Lower lobe of right lung (tissue), 2 donors: ENCODE measurements around the gene FHIT. TPM values are rescaled to one million over a fixed set of nuclear protein-coding genes. Genes with fewer than 3 reads are reported as not detected.
"Not testable (repeated sequence)": the region's sequence is repeated elsewhere in the genome, so short reads cannot be mapped to it uniquely, and the experiment has no call there.

Source experiments
- ATAC-seq, 2 donors: fragments of 200-7000 bp; cut with Tn5 transposase; one replicate each; pipeline ENCODE4 v1.9.1; 2020 to 2022; ENCODE audit warnings: mild to moderate bottlenecking in 2 of 2, moderate library complexity in 2 of 2
- DNase-seq: peaks from one replicate; pipeline ENCODE4 v3.0.0-alpha.2; 2020
- H3K27ac ChIP-seq: fragments of 200-600 bp; one replicate; pipeline ENCODE4 v1.8.0; 2022
- H3K27me3 ChIP-seq: fragments of 200-600 bp; one replicate; pipeline ENCODE4 v1.8.0; 2022; ENCODE audit warnings: low read depth
- H3K36me3 ChIP-seq: fragments of 200-600 bp; one replicate; pipeline ENCODE4 v1.8.0; 2022; ENCODE audit warnings: mild to moderate bottlenecking
- H3K4me1 ChIP-seq: fragments of 200-600 bp; one replicate; pipeline ENCODE4 v1.8.0; 2022
- H3K4me3 ChIP-seq: fragments of 200-600 bp; one replicate; pipeline ENCODE4 v1.8.0; 2022; ENCODE audit warnings: mild to moderate bottlenecking
- H3K9me3 ChIP-seq: fragments of 200-600 bp; one replicate; pipeline ENCODE4 v1.8.0; 2022
- intact Hi-C: fragments of 100-400 bp; cut with DNase I; formaldehyde crosslinking; loops from one replicate; pipeline ENCODE4 v1.11.0; 2022
- total RNA-seq: library from RNA; stranded (reverse); fragmentation: NEBNext Ultra II Directional; extraction: Animal tissue kit (Norgen Biotek cat#: 25700); gene quantifications from one replicate; pipeline ENCODE4 v1.2.1, GENCODE V29; 2021
- TF ChIP-seq, protein P1 (sequence below): fragments of 200-600 bp; IDR thresholded peaks from one replicate; pipeline ENCODE4 v1.8.0; 2022; ENCODE audit warnings: antibody characterized with exemption, mild to moderate bottlenecking
- donor health status: DM: no; HTN: yes; CAD: no; lungs with severe emphysema.

Gene FHIT
- total RNA-seq, 1 donor from 2014 or later = 10.3 TPM

GRCh38 chr3:59937201-59937600, 1314.1 kb downstream of the FHIT start:
- Histone ChIP-seq H3K9me3 (no peaks in the 10 kb centered on the region), H3K4me3 (no peak overlapping the region), H3K36me3 (no peaks in the 10 kb centered on the region), H3K27ac (no peak overlapping the region), H3K27me3 (no peaks in the 10 kb centered on the region), H3K4me1 (no peaks in the 10 kb centered on the region)
- DNase-seq (no peak), ATAC-seq (no peak)
- TF ChIP-seq, protein P1, sequence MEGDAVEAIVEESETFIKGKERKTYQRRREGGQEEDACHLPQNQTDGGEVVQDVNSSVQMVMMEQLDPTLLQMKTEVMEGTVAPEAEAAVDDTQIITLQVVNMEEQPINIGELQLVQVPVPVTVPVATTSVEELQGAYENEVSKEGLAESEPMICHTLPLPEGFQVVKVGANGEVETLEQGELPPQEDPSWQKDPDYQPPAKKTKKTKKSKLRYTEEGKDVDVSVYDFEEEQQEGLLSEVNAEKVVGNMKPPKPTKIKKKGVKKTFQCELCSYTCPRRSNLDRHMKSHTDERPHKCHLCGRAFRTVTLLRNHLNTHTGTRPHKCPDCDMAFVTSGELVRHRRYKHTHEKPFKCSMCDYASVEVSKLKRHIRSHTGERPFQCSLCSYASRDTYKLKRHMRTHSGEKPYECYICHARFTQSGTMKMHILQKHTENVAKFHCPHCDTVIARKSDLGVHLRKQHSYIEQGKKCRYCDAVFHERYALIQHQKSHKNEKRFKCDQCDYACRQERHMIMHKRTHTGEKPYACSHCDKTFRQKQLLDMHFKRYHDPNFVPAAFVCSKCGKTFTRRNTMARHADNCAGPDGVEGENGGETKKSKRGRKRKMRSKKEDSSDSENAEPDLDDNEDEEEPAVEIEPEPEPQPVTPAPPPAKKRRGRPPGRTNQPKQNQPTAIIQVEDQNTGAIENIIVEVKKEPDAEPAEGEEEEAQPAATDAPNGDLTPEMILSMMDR = no peak
- intact Hi-C loops = no loop called here

- Histone ChIP-seq H3K9me3 (no peaks in the 10 kb centered on the region), H3K36me3 (no peaks in the 10 kb centered on the region), H3K4me3 (no peak overlapping the region), H3K4me1 (no peaks in the 10 kb centered on the region), H3K27ac (no peak overlapping the region), H3K27me3 (no peaks in the 10 kb centered on the region)
- intact Hi-C loops = no loop called here
- TF ChIP-seq, protein P1 = no peak
- DNase-seq (no peak), ATAC-seq (no peak)
Observed at GRCh38 chr3:59936472-59936871, 1314.8 kb downstream of the FHIT start.

GRCh38 chr3:59935025-59935424, 1316.2 kb downstream of the FHIT start:
- no peak overlapping the region for H3K4me3 ChIP-seq
- no peaks in the 10 kb centered on the region for H3K9me3 ChIP-seq
- H3K27ac ChIP-seq = no peak overlapping the region
- H3K36me3 ChIP-seq = no peaks in the 10 kb centered on the region
- ATAC-seq (no peak), DNase-seq (no peak)
- intact Hi-C loops = no loop called here
- no peaks in the 10 kb centered on the region for H3K4me1 ChIP-seq
- TF ChIP-seq, protein P1 = no peak
- H3K27me3 ChIP-seq = no peaks in the 10 kb centered on the region

GRCh38 chr3:59934560-59934959, 1316.7 kb downstream of the FHIT start:
- H3K27me3 ChIP-seq, H3K4me1 ChIP-seq, H3K27ac ChIP-seq, H3K4me3 ChIP-seq, H3K9me3 ChIP-seq, ATAC-seq, H3K36me3 ChIP-seq, DNase-seq, intact Hi-C loops: not testable (repeated sequence)

- Histone ChIP-seq H3K9me3 (no peaks in the 10 kb centered on the region), H3K27me3 (no peaks in the 10 kb centered on the region), H3K36me3 (no peaks in the 10 kb centered on the region), H3K27ac (no peak overlapping the region), H3K4me3 (no peak overlapping the region), H3K4me1 (no peaks in the 10 kb centered on the region)
- DNase-seq (no peak), ATAC-seq (no peak)
- TF ChIP-seq, protein P1 = no peak
- intact Hi-C loops = no loop called here
Observed at GRCh38 chr3:59930170-59930569, 1321.1 kb downstream of the FHIT start.

GRCh38 chr3:59927056-59927455, 1324.2 kb downstream of the FHIT start:
- intact Hi-C loops = no loop called here
- Histone ChIP-seq H3K36me3 (no peaks in the 10 kb centered on the region), H3K9me3 (no peaks in the 10 kb centered on the region), H3K27ac (no peak overlapping the region), H3K27me3 (no peaks in the 10 kb centered on the region), H3K4me3 (no peak overlapping the region), H3K4me1 (no peaks in the 10 kb centered on the region)
- TF ChIP-seq, protein P1 = no peak
- ATAC-seq (no peak), DNase-seq (no peak)
